T-helper 1 cell treated with Interleukin-12 subunit alpha and Interleukin-12 subunit beta and Interleukin-4 antibody, amounts not matched to agents 30 μg/mL and 1 μg/mL, for 36 hours (primary cell): Measurements from ENCODE around the gene SH3RF3.

Experiments used
- H3K27ac Mint-ChIP-seq: one replicate; pipeline ENCODE4 v1.8.0; 2021; ENCODE audit warnings: mild to moderate bottlenecking, mixed read lengths
- H3K27me3 Mint-ChIP-seq: one replicate; pipeline ENCODE4 v1.8.0; 2021; ENCODE audit warnings: low read depth, mixed read lengths
- H3K36me3 Mint-ChIP-seq: one replicate; pipeline ENCODE4 v1.8.0; 2021; ENCODE audit warnings: low read depth, mixed read lengths
- H3K4me1 Mint-ChIP-seq: one replicate; pipeline ENCODE4 v1.8.0; 2021; ENCODE audit warnings: low read depth, mixed read lengths
- H3K4me3 Mint-ChIP-seq: one replicate; pipeline ENCODE4 v1.8.0; 2021; ENCODE audit warnings: mild to moderate bottlenecking, moderate library complexity, mixed read lengths
- H3K9me3 Mint-ChIP-seq: one replicate; pipeline ENCODE4 v1.8.0; 2021; ENCODE audit warnings: mixed read lengths

The SH3RF3 gene

DNA sequence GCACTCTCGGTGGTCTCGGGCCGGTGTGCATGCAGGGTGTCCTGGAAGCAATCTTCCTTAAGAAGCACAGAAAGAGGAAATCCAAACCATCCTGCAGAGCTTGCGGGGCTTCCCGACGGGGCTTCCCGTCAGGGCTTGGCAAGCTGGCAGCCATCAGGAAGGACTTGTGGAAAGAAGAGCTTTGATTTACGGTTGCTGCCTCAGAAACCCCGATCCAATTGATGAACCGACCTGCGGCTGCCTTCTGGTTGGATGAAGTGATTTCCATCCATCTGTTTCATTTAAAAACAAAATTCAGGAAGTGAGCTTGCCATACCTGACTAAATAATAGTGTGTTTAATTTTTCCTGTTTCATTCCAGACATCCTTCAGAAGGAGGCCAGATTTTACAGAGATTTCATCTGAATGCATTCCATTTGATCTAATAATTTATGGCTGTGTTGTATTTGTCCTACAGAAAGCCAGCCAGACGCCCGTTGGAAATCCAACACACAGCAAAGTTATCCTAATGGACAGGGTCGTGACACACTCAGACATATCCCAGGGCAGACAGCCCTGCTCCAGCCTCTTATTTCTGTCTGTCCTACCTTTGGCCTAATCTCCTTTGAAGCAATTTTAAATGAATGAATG is 343.4 kb downstream of the SH3RF3 start:
- H3K27ac Mint-ChIP-seq = no peak overlapping the region

DNA sequence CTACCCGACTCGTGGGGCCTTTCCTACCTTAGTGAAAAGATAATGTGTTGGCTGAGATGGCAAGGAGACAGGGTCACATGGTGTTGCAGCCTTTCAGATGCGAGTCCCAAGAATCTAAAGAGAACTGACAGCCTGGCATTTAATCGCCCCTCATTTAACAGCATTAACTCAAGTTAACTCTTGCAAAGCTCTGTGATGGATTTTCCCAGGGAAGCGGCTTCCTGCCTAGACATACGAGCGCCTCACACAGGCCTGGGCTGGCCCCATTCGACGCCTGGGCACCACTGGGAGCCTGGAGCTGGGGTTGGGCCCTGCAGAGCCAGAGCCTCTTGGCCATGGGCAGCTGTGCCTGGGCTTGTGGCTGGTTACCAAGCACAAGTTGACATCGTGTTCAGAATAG is 344.0 kb downstream of the SH3RF3 start:
- Mint-ChIP-seq H3K36me3 (no peaks in the 10 kb centered on the region), H3K4me3 (no peak overlapping the region), H3K9me3 (no peaks in the 10 kb centered on the region), H3K27me3 (peaks cover 3% of the 10 kb centered on the region), H3K4me1 (no peaks in the 10 kb centered on the region), H3K27ac (no peak overlapping the region)

More for the DNA sequence above, 343.4 kb downstream of the SH3RF3 start:
- Mint-ChIP-seq H3K4me1 (no peaks in the 10 kb centered on the region), H3K4me3 (no peak overlapping the region), H3K27me3 (peaks cover 3% of the 10 kb centered on the region), H3K36me3 (no peaks in the 10 kb centered on the region), H3K9me3 (no peaks in the 10 kb centered on the region)

DNA sequence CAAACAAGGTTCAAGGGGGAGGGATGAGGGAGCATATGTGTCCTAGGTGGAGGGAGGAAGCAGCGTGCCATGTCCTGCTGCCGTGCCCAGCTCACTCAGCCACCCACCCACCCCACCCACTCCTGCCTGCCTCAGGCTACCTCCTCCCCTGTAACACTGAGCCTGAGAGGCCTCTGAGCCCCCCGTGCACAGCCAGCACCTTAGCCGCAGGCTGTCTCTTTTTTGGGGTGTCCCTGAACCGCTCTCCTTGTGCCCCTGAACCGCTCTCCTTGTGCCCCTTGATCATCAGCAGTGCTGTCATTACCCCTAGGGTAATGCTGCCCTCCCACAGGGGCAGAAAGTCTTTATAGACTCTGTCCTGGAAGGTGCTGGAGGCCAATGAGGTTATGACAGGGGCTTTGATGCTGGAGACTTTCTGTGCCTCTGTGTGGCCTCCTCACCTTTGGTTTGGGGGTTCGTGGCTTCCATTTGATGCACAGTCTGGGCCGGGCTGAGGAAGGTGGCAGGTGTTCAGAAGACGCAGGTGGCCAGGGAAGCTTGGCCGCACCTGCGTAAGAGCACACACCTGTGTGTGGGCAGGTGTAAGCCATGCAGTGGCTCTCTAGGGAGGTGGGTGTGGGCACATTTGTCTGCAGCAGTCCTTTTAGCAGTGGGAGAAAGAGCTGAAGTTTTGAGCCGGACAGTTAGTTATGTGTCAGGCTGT is 344.8 kb downstream of the SH3RF3 start:
- H3K27me3 Mint-ChIP-seq = peaks cover 3% of the 10 kb centered on the region
- H3K36me3 Mint-ChIP-seq = no peaks in the 10 kb centered on the region
- H3K4me3 Mint-ChIP-seq = no peak overlapping the region
- H3K4me1 Mint-ChIP-seq = no peaks in the 10 kb centered on the region
- H3K9me3 Mint-ChIP-seq = no peaks in the 10 kb centered on the region
- no peak overlapping the region for H3K27ac Mint-ChIP-seq

DNA sequence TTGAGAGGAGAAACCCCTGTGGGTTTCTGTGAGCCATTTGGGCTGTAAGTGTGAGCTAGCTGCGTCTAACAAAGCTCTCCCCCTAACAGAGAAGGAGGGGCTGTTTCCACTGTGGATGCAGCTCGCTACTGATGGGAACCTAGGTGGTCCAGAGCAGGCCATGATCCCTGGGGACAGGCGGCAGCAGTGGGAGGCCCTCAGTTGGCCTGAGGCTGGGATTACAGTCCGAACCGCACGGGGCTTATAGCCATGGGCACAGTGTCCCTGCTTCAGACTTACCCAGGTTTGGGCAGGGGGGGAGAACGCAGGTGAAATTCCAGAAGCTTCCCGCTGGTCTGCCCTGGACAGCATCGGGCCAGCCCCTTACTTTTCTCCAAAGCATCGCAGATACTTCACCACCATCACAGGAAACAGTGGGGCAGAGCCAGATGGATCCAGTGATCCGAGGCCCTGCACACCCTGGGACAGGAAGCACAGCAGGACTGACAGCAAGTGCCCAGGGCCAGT is 345.4 kb downstream of the SH3RF3 start:
- H3K9me3 Mint-ChIP-seq = no peaks in the 10 kb centered on the region
- peaks cover 3% of the 10 kb centered on the region for H3K27me3 Mint-ChIP-seq
- no peak overlapping the region for H3K27ac Mint-ChIP-seq
- H3K4me3 Mint-ChIP-seq = no peak overlapping the region
- H3K36me3 Mint-ChIP-seq = no peaks in the 10 kb centered on the region
- H3K4me1 Mint-ChIP-seq = no peaks in the 10 kb centered on the region

DNA sequence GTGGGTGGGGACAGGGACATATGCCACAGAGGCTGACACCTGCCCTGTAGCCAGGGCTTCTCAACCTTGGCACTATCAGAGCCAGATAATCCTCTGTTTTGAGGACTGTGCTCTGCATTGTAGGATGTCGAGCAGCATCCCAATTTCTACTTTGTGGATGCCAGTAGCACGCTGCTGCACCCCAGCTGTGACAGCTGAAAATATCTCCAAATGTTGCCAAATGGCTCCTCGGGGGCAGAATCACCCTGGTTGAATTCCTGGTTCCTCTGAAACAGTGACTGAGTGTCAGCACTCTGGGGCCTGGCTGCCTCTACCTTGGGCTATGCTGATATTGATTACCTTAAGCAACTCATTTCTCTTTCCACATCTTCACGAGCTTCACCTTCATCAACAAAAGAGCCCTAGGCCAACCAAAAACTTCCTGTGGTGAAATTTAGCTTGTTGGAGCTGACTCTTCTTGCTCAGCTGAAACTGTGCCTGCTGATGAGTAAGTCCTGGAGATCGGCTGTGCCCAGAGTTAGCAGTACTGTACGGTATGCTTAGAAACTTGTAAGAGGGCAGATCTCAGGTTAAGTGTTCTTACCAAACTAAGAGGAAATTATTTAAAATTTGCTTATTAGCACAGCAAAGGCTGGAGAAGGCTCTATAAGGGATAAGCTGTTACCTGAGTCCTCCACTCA is 346.7 kb downstream of the SH3RF3 start:
- Mint-ChIP-seq H3K9me3 (no peaks in the 10 kb centered on the region), H3K4me3 (no peak overlapping the region), H3K36me3 (no peaks in the 10 kb centered on the region), H3K4me1 (no peaks in the 10 kb centered on the region), H3K27me3 (peaks cover 3% of the 10 kb centered on the region), H3K27ac (no peak overlapping the region)

DNA sequence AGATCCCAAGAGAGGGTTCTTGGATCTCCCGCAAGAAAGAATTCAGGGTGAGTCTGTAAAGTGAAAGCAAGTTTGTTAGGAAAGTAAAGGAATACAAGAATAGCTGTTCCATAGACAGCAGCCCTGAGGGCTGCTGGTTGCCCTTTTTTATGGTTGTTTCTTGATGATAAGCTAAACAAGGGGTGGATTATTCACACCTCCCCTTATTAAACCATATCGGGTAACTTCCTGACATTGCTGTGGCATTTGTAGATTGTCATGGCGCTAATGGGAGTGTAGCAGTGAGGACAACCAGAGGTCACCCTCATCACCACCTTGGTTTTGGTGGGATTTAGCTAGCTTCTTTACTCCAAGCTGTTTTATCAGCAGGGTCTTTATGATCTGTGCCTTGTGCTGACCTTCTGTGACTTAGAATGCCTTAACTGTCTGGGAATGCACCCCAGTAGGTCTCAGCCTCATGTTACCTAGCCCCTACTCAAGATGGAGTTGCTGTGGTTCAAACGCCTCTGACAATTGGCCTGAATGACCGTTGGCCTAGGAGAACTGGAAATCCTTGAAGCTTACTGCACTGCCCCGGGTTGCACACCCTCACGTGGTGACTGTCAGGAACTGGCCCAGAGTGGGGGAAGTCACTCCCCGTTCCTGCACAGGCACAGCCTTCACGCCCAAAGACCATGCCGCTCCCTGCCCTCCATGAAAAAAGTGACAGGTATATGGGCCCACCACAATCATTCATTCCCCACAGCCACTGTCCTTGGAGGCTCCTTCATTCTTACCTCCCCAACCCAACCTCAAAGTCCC is 347.8 kb downstream of the SH3RF3 start:
- H3K27me3 Mint-ChIP-seq = peaks cover 3% of the 10 kb centered on the region
- no peaks in the 10 kb centered on the region for H3K36me3 Mint-ChIP-seq
- H3K4me3 Mint-ChIP-seq = no peak overlapping the region
- H3K9me3 Mint-ChIP-seq = no peaks in the 10 kb centered on the region
- no peak overlapping the region for H3K27ac Mint-ChIP-seq
- H3K4me1 Mint-ChIP-seq = no peaks in the 10 kb centered on the region

DNA sequence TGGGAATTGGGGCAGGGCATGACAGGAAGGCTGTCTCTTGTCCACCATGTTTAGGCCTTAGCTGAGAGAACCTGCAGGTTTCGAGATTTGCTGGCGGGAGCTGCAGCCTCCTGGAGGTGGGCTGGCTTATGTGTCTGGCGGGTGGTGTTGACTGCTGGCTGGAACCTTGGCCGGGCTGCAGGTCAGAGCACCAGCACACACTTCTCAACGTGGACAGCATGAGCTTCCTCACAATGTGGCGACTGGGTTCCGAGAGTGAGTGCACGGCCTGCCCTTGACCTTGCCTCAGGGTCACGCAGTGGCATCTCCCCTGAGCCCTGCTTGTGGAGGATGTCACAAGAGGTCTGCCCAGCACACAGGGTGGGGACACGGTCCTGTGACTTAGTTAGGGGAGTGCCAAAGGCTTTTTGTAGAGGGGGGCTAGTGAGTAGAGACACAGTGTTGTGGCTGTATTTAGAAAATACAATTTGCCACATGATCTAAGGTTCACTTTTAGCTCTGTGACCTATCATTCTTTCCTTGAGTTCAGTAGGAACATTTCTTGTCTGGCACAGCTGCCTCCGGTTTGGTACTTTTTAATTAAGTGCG is 350.0 kb downstream of the SH3RF3 start:
- no peaks in the 10 kb centered on the region for H3K4me1 Mint-ChIP-seq
- no peak overlapping the region for H3K27ac Mint-ChIP-seq
- H3K36me3 Mint-ChIP-seq = no peaks in the 10 kb centered on the region
- no peak overlapping the region for H3K4me3 Mint-ChIP-seq
- no peaks in the 10 kb centered on the region for H3K9me3 Mint-ChIP-seq
- H3K27me3 Mint-ChIP-seq = no peaks in the 10 kb centered on the region

DNA sequence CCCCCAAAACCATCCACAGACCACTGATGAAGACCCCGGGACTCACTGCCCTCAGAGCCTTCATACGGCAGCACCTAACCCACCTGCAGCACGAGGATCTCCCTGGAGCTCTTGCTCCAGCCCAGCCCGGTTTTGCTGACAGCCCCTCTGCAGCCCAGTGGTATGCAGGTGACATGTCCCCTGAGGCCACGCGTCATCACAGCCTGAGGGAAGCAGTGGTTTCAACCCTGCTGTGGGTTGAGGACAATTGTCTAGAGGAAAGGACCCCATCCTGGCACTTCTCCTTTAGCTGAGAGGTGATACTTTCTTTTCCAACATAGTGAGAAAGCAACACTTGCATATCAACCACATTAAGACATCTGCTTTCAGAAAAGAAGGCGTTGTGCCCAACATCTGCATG is 350.8 kb downstream of the SH3RF3 start:
- Mint-ChIP-seq H3K4me1 (no peaks in the 10 kb centered on the region), H3K9me3 (no peaks in the 10 kb centered on the region), H3K27me3 (no peaks in the 10 kb centered on the region), H3K36me3 (no peaks in the 10 kb centered on the region), H3K4me3 (no peak overlapping the region), H3K27ac (no peak overlapping the region)

DNA sequence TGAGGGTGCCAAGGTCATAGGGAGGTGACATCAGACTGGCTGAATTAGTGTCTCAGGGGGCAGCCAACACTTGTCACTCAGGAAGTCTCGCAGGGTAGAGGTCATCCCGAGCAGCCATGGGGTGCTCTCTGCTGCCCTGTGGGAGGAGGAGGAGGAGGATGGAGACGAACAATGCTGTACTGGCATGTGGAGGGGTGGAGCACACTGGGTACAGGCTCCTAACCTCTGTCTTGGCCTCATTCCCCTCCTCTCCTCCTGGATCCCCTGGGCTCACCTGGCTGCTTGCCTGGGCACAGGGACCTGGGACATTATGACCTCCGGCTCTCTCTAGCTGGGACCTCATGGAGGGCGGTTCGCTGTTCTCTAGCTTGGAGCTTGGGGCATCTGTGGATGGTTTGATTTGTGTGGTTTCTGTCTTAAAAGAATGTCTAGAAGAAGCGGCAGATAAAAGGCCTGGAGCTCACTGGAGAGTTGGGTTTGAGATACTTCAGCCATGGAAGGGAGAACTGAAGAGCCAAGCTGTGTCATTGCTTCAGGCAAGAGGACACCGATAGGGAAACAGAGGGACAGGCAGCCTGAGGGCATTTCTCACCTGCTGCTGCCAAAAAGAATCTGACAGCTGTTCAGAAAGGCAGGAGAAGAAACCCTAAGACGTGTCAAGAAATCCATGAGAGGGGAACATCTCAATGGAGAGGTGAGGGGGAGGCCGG is 351.6 kb downstream of the SH3RF3 start:
- Mint-ChIP-seq H3K4me1 (no peaks in the 10 kb centered on the region), H3K36me3 (no peaks in the 10 kb centered on the region), H3K27me3 (no peaks in the 10 kb centered on the region), H3K4me3 (no peak overlapping the region), H3K27ac (no peak overlapping the region), H3K9me3 (no peaks in the 10 kb centered on the region)

DNA sequence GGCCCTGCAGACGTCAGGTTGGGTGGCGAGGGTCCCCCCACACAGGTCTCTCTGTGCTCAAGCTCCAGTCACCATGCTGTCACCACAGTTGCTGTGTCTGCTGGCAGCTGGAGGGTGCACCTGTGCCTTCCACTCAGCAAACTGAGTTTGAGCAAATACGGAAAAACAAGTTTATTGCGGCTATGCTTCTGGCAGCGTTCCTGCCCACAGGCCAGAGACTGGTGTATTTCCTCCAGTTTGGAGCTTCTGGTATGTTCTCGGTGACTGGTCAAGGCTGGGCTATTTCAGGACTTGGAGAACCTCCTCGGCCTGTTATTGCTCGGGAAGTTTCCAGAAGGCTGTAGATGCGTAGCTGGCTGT is 352.2 kb downstream of the SH3RF3 start:
- Mint-ChIP-seq H3K9me3 (no peaks in the 10 kb centered on the region), H3K27me3 (peaks cover 1% of the 10 kb centered on the region), H3K36me3 (no peaks in the 10 kb centered on the region), H3K4me1 (no peaks in the 10 kb centered on the region), H3K27ac (no peak overlapping the region), H3K4me3 (no peak overlapping the region)

DNA sequence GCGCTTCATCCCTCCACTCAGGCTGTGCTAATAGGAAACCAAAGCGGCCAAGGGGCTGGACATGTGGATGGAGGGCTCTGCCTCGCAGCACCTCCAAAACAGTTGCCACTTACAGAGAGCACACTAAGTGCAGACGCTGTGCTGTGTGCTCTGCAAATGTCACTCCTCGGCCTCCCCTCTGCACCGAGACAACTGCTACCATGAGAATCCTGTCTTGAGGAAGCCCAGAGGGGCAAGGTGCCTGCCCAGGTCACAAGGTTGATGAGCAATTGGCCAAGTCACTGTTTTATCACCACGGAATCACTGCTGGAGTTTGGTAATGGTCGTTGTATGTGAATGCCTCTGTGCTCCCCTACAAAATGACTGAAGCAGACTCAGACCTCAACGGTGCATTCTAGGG is 352.6 kb downstream of the SH3RF3 start:
- no peaks in the 10 kb centered on the region for H3K4me1 Mint-ChIP-seq
- H3K27me3 Mint-ChIP-seq = peaks cover 5% of the 10 kb centered on the region
- H3K36me3 Mint-ChIP-seq = no peaks in the 10 kb centered on the region
- H3K4me3 Mint-ChIP-seq = no peak overlapping the region
- H3K9me3 Mint-ChIP-seq = no peaks in the 10 kb centered on the region
- H3K27ac Mint-ChIP-seq = no peak overlapping the region

DNA sequence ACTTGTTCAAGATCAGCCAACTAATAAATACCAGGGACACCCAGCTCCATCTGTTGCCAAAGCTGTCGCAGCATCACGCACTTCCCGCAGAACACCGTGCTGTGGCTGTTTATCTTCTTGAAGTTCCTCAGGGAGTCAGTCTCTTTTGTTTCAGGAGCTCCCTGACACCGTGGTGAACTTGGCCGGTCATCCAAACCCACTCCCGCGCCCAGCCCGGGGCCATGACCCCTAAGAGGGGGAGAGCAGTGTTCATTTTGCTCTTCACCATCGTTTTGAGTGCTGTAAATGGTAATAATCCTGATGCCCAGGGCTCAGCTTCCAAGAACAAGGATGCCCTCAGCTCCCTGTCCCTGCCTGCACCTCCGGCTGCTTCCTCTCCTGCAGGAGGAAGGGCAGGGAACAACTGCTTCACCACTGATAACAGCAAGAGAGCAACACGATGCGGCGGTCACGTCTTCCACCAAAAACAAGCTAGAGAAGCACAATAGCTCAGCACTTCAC is 353.4 kb downstream of the SH3RF3 start:
- Mint-ChIP-seq H3K36me3 (no peaks in the 10 kb centered on the region), H3K27me3 (peaks cover 5% of the 10 kb centered on the region), H3K4me3 (no peak overlapping the region), H3K9me3 (no peaks in the 10 kb centered on the region), H3K4me1 (no peaks in the 10 kb centered on the region), H3K27ac (no peak overlapping the region)

DNA sequence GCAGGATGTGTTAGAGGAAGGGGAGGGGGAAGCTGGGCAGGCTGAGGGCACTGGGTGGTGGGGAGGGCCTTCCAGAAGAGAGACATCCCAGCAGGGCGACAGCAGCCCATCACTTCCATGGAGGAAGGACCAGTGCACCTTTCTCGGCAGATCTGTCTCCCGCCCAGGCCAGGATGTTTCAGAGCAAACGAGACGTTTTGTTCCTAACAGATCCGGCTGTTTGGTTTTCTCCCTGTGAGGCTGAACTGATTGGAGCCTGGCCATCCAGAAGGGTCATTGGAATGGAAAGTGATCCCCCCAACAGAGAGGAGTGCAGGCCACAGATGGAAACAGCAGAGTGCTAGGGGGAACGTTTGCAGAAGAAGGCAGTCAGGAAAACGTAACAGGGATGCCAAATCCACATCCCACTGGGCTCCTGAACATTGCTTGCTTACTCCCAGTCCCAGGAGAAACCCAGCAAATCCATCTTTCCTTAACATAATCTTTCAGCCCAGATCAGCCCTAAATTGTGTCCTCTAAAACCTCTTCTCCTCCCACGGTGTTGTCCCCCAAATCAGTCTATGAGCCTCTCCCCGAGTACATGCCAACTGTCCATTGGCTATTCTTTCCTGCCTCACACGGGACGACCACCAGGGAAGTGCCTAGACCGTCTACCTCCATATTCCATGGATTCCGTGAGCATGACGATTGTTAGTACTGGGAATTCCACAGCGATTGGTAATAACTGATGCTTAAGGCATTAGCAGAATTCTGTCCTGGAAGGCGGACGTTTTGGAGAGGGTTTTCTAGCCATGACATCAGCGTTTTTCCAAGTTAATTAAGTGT is 357.9 kb downstream of the SH3RF3 start:
- H3K4me3 Mint-ChIP-seq = no peak overlapping the region
- no peaks in the 10 kb centered on the region for H3K36me3 Mint-ChIP-seq
- H3K9me3 Mint-ChIP-seq = no peaks in the 10 kb centered on the region
- peaks cover 5% of the 10 kb centered on the region for H3K27me3 Mint-ChIP-seq
- H3K4me1 Mint-ChIP-seq = no peaks in the 10 kb centered on the region
- H3K27ac Mint-ChIP-seq = no peak overlapping the region
